NCI-H2107 treated with DMSO at 0.1 percent for 48 hours (cell line): ENCODE data around the gene TMIGD1.

Experiments
- DNase-seq: peaks from one replicate; lab custom pipeline; 2025; ENCODE audit not compliant: unreplicated experiment; lab: John Stamatoyannopoulos, UW

The TMIGD1 gene

GRCh38 chr17:30290696-30291542 lies 42.9 kb downstream of the TMIGD1 start:
- peak; percentile 54 for DNase-seq

- no peak for DNase-seq
These were observed 43.8 kb downstream of the TMIGD1 start for GRCh38 chr17:30290077-30290476.

- no peak for DNase-seq
These were observed 54.7 kb downstream of the TMIGD1 start for GRCh38 chr17:30279156-30279555.

- no peak for DNase-seq
These were observed 55.8 kb downstream of the TMIGD1 start for GRCh38 chr17:30278032-30278431.

- DNase-seq = no peak
These were observed 57.9 kb downstream of the TMIGD1 start for GRCh38 chr17:30275911-30276310.

- no peak for DNase-seq
These were observed 59.0 kb downstream of the TMIGD1 start for GRCh38 chr17:30274887-30275286.

- no peak for DNase-seq
These were observed 60.5 kb downstream of the TMIGD1 start for GRCh38 chr17:30273373-30273772.

- no peak for DNase-seq
These were observed 62.8 kb downstream of the TMIGD1 start for GRCh38 chr17:30271102-30271501.

- DNase-seq = no peak
These were observed 66.2 kb downstream of the TMIGD1 start for GRCh38 chr17:30267625-30268024.
